ENCODE data around the gene IGFL2.
"Not testable (repeated sequence)": the region's sequence is repeated elsewhere in the genome, so short reads cannot be mapped to it uniquely, and the experiment has no call there.

IGFL2 gene

GRCh38 chr19:46189971-46190888 is 42.2 kb downstream of the IGFL2 start:
- no peak for DNase-seq (ENCODE audit: low read depth)

- DNase-seq (ENCODE audit: low read depth): no peak
These were observed 43.3 kb downstream of the IGFL2 start for GRCh38 chr19:46191356-46191755.

- no peak for DNase-seq (ENCODE audit: low read depth)
These were observed 43.9 kb downstream of the IGFL2 start for GRCh38 chr19:46191972-46192371.

- not testable (repeated sequence) for DNase-seq (ENCODE audit: low read depth)
These were observed 44.6 kb downstream of the IGFL2 start for GRCh38 chr19:46192626-46192991.

- no peak for DNase-seq (ENCODE audit: low read depth)
These were observed 45.1 kb downstream of the IGFL2 start for GRCh38 chr19:46192992-46193650.

- no peak for DNase-seq (ENCODE audit: low read depth)
These were observed 45.6 kb downstream of the IGFL2 start for GRCh38 chr19:46193678-46194077.

- DNase-seq (ENCODE audit: low read depth): no peak
These were observed 47.1 kb downstream of the IGFL2 start for GRCh38 chr19:46195104-46195503.

- not testable (repeated sequence) for DNase-seq (ENCODE audit: low read depth)
These were observed 47.9 kb downstream of the IGFL2 start for GRCh38 chr19:46195919-46196318.

GRCh38 chr19:46196410-46197124 is 48.5 kb downstream of the IGFL2 start:
- DNase-seq (ENCODE audit: low read depth): no peak

- DNase-seq (ENCODE audit: low read depth): no peak
These were observed 49.5 kb downstream of the IGFL2 start for GRCh38 chr19:46197314-46198070.

- DNase-seq (ENCODE audit: low read depth): no peak
These were observed 50.7 kb downstream of the IGFL2 start for GRCh38 chr19:46198756-46199155.

- no peak for DNase-seq (ENCODE audit: low read depth)
These were observed 53.6 kb downstream of the IGFL2 start for GRCh38 chr19:46201454-46202310.

- DNase-seq (ENCODE audit: low read depth): no peak
These were observed 54.4 kb downstream of the IGFL2 start for GRCh38 chr19:46202426-46202825.

GRCh38 chr19:46202872-46203860 is 55.1 kb downstream of the IGFL2 start:
- DNase-seq (ENCODE audit: low read depth): no peak

GRCh38 chr19:46204008-46204407 is 56.0 kb downstream of the IGFL2 start:
- no peak for DNase-seq (ENCODE audit: low read depth)

GRCh38 chr19:46205183-46205984 is 57.3 kb downstream of the IGFL2 start:
- no peak for DNase-seq (ENCODE audit: low read depth)

- DNase-seq (ENCODE audit: low read depth): no peak
These were observed 58.1 kb downstream of the IGFL2 start for GRCh38 chr19:46206176-46206575.

GRCh38 chr19:46206682-46207081 is 58.6 kb downstream of the IGFL2 start:
- DNase-seq (ENCODE audit: low read depth): no peak

GRCh38 chr19:46207858-46208257 is 59.8 kb downstream of the IGFL2 start:
- not testable (repeated sequence) for DNase-seq (ENCODE audit: low read depth)

Measured in activated T-cell treated with anti-CD3 and anti-CD28 coated beads for 24 hours (primary cell).